M059J (cell line): ENCODE data around the gene COL5A3. TPM values are rescaled to one million over a fixed set of nuclear protein-coding genes. Genes with fewer than 3 reads are reported as not detected.
"Not testable (repeated sequence)": the region's sequence is repeated elsewhere in the genome, so short reads cannot be mapped to it uniquely, and the experiment has no call there.

Experiments used
- DNase-seq: peaks from one replicate; pipeline ENCODE4 v3.0.0-alpha.2; 2012; ENCODE audit warnings: low read depth
- total RNA-seq: library from RNA; depleted of rRNA; stranded (reverse); fragments of >200 nt; shearing (Covaris generic); gene quantifications from 2 replicates; pipeline ENCODE4 v1.2.3, GENCODE V29; 2014; rRNA removed

COL5A3 gene
- total RNA-seq = not detected in 2 replicates

GRCh38 chr19:10010247-10010691, at the start of gene COL5A3:
Gene COL5A3 (minus strand): TSS chr19:10010504. CDS start chr19:10010385, 119 bp downstream.
- DNase-seq = no peak

GRCh38 chr19:10052602-10053360, 42.5 kb upstream of the COL5A3 start:
- no peak for DNase-seq

- DNase-seq = no peak
Observed at GRCh38 chr19:10049626-10050025, 39.3 kb upstream of the COL5A3 start.

GRCh38 chr19:10045371-10045770, 35.1 kb upstream of the COL5A3 start:
- peak; percentile 9 for DNase-seq

GRCh38 chr19:10044390-10044789, 34.1 kb upstream of the COL5A3 start:
- DNase-seq = no peak

GRCh38 chr19:10043286-10043927, 33.1 kb upstream of the COL5A3 start:
- DNase-seq = peak; percentile 35

GRCh38 chr19:10037809-10038208, 27.5 kb upstream of the COL5A3 start:
- no peak for DNase-seq

- DNase-seq = no peak
Observed at GRCh38 chr19:10037367-10037766, 27.1 kb upstream of the COL5A3 start.

- no peak for DNase-seq
Observed at GRCh38 chr19:10036601-10037071, 26.3 kb upstream of the COL5A3 start.

- DNase-seq = no peak
Observed at GRCh38 chr19:10033614-10034013, 23.3 kb upstream of the COL5A3 start.

- peak; percentile 85 for DNase-seq
Observed at GRCh38 chr19:10027158-10027997, 17.1 kb upstream of the COL5A3 start.

GRCh38 chr19:10026744-10027143, 16.4 kb upstream of the COL5A3 start:
- DNase-seq = no peak

- DNase-seq = not testable (repeated sequence)
Observed at GRCh38 chr19:10023096-10023495, 12.8 kb upstream of the COL5A3 start.

- DNase-seq = no peak
Observed at GRCh38 chr19:10021863-10022262, 11.6 kb upstream of the COL5A3 start.

- DNase-seq = no peak
Observed at GRCh38 chr19:10021446-10021845, 11.1 kb upstream of the COL5A3 start.

- no peak for DNase-seq
Observed at GRCh38 chr19:10020851-10021250, 10.5 kb upstream of the COL5A3 start.

GRCh38 chr19:10019246-10019645, 8.9 kb upstream of the COL5A3 start:
- DNase-seq = peak; percentile 29

GRCh38 chr19:10018786-10019185, 8.5 kb upstream of the COL5A3 start:
- DNase-seq = no peak

- DNase-seq = peak; percentile 38
Observed at GRCh38 chr19:10018263-10018662, 8.0 kb upstream of the COL5A3 start.

- no peak for DNase-seq
Observed at GRCh38 chr19:10013834-10014618, 3.7 kb upstream of the COL5A3 start.

GRCh38 chr19:10013316-10013715, 3.0 kb upstream of the COL5A3 start, which contains the start of gene RDH8:
Gene RDH8 (plus strand): TSS chr19:10013483. CDS start chr19:10013498, 15 bp downstream.
- no peak for DNase-seq
